Jurkat, Clone E6-1 (cell line): ENCODE measurements around the gene SETD7.

Experiments used
- DNase-seq: peaks from one replicate; pipeline ENCODE4 v3.0.0-alpha.2; 2011; ENCODE audit warnings: low read depth, low spot score
- H3K4me3 ChIP-seq: 2 replicates; pipeline ENCODE4 v1.5.1; 2011; ENCODE audit warnings: mild to moderate bottlenecking, low read length, control low read depth, moderate library complexity

Gene SETD7

DNA sequence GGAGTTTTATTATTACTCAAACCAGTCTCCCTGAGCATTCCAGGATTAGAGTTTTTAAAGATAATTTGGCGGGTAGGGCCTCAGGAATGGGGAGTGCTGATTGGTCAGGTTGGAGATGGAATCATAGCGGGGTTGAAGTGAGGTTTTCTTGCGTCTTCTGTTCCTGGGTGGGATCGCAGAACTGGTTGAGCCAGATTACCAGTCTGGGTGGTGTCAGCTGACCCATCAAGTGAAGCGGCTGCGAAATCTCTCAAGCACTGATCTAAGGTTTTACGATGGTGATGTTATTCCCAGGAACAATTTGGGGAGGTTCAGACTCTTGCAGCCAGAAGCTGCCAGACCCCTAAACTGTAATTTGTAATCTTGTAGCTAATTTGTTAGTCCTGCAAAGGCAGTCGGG is 25.1 kb upstream of the SETD7 start:
- no peak for DNase-seq
- no peak overlapping the region for H3K4me3 ChIP-seq

DNA sequence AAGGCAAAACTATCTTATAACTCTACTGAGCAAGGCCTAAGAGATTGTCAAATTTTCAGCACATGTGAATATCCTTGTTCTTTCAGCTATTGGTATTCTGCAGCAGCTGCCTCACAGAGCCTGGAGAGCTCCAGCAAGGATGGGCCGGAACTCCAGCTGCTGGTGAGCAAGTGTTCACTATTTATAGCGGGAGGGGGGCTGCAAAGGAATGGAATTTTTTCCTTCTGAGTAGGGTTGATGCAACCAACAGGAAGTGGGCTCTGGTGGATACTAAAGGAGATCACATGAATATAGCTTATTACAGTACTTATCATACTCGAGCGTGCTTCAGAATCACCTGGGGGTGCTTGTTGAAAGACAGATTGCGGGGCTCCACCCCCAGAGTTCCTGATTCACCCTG is 20.2 kb upstream of the SETD7 start:
- H3K4me3 ChIP-seq: no peak overlapping the region

DNA sequence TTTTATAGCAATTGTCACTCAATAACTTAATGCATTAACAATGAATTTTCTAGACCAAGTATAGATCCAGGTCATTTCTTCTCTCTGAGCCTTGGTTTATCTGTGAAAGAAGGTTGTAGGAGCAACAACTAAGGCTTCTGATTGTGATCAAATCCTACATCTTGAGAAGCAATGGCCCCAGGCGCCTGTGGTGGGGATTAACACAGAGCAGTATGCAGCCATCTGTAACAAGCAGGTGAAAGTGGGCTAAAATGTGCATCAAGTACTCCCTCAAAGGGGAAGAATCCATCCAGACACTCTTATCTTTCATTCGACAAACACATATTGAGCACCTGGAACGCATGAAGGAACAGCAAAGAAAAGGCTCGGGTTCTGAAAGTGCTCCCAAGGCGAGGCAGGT is 19.1 kb upstream of the SETD7 start:
- H3K4me3 ChIP-seq: no peak overlapping the region
- no peak for DNase-seq

More for the DNA sequence above, 20.2 kb upstream of the SETD7 start:
- DNase-seq: no peak

DNA sequence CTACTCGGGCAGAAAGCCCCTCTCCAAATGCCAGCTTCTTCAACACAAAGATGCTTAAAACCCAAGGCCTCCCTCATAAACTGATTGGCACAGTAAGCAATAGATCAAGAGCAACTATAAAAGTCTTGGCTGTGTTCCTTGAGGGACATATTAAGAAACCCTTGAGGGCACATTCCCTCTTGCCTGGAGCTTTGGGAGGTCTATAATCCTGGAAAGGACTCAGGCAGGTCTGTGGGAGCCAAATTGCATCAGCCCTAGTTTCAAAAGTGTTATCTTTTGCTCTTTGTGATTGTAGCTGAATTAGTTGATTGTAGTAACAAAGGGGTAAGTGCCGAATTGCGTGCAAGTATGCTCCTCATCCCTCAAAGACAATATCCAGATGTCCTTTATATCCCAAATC is 18.6 kb upstream of the SETD7 start:
- H3K4me3 ChIP-seq: no peak overlapping the region
- DNase-seq: no peak

DNA sequence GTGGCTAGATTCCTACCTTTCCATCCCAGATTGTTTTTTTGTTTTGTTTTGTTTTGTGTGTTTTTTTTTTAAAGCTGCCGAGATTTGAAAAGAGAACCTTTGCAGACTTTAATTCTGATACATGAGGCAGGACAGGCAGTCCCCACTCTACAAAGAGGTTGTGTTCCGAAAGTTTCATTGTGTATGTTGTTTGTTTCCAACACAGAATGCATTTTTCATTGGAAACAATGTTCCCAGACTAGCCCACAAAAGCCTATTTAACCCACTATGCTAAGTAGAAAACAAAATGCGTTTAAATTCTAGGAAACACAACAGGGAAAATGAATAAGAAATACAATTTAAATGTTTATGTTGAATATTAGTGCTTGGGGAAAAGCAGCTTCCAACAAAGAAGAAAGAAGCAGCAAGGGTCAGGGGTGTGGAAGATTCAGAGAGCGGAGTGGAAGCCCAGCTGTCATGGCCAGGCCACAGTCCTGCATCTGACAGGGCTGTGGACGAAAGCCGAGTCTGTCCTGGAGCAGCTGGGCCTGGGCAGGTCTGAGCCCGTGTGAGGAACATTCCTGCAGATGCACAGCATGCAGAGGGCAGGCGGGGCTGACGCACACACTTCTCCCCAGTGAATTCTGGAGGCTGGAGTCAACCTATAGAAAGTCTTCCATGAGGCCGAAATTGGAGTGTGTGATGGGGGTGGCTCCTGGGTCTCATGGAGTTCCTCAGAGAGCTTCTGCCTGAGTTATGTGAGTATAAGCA is 12.4 kb upstream of the SETD7 start:
- no peak overlapping the region for H3K4me3 ChIP-seq

DNA sequence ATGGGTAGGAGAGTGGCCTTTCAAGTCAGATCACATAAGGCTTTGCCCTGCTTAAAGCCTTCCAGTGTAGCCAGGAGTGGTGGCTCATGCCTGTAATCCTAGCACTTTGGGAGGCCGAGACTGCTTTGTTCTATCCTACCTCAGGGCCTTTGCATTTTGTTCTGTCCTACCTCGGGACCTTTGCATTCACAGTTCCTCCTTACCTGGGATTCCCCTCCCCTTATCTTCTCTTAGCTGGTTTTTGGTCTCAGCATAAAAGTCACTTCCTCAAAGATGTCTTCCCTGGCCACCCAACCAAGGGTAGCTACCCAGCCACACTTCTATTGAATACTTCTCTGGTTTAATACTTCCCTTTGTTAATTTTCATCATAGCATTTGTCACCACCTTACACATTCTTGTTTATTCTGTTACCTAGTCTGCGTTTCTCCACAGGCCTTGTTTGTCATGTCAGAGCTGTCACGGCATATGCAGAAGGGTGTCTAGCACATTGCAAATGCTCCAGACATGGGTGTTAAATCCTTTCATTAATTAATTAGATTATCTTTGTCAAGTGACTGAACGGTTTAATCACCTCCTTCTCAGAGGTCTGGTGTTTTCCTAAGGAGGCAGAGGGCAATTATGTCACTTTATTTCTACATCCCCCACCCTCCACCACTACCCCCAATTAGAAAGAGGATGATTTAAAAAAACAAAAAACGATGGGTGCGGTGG is 11.3 kb upstream of the SETD7 start:
- no peak for DNase-seq
- H3K4me3 ChIP-seq: no peak overlapping the region

More for the DNA sequence above, 12.4 kb upstream of the SETD7 start:
- no peak for DNase-seq

DNA sequence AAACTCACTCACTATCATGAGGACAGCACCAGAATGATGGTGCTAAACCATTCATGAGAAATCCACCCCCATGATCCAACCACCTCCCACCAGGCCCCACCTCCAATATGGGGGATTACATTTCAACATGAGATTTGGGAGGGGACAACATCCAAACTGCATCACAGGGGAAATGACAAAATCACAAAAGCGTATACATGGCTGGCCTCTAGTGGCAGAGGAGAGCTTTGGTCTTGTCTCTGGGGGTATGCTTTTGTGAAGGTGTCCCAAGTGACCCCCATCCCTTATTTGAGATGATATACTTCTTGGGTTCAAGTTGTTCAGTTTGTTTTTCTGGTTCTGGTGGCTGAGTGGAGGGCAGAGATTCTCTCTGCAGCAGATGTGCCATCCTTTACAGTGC is 8.5 kb upstream of the SETD7 start:
- DNase-seq: no peak
- H3K4me3 ChIP-seq: no peak overlapping the region

DNA sequence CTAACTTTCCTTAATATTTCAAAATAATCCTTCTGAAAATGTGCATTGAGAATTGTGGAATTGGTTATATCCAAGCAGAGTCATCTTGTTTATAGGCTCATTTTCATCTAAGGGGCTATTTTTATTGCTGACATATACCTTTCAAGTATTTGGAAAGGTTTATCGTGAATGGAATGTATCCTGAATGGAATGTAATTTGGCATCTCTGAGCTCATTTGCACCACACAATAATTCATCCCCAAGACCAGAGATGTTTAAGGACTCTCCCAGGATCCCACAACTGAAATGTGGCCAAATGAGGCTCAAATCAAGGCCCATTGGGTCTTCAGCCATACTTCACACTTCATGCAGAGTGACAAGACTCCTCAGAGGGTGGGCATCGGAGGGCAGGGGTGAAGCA is 7.5 kb upstream of the SETD7 start:
- H3K4me3 ChIP-seq: no peak overlapping the region
- DNase-seq: no peak

DNA sequence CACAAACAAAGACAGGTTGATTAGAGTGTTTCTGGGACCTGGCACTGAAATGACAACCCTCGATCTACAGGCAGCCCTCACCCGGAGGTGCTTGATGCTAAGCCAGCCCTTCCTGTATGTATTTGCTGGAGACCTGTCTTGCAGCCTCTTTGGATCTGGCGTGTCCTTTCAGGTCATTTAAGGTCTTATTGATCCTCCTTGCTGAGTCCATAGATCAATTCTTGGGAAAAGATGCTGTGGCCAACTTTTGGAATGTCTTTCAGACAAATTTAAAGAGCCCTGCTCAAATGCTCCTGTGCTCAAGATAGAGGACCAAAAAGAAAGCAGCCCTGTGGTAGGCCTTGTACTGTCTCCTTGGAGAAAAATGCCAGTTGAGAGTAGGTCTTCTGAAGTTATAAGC is 6.8 kb upstream of the SETD7 start:
- DNase-seq: no peak
- no peak overlapping the region for H3K4me3 ChIP-seq

DNA sequence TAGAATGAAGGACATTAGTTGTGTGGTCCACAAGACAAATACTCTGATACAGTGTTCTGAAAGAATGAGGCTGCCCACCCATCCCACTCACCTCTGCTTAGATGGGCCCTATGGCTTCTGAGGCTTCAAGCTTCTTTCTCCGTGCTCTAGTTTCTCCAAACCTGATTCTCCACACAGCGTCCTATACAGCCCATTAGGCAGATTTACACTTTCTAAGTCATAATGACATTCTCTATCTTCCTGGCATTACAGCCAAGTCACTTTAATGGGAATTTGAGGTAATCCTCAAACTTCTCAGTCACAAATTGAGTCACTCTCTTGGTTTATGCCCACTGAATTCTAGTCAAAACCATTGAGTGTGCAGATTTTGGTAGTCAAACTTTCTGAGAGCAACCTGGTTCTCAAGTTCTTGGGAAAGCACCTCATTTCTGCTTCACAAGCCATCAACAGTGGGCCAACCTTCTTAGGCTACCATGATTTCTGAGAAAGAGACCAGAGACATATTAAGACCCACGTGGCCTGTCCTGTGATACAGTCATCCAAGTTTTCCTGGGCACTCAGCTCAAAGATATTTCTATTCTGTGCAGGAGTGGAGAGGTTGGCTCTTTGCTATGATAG is 6.2 kb upstream of the SETD7 start:
- no peak overlapping the region for H3K4me3 ChIP-seq
- DNase-seq: no peak

DNA sequence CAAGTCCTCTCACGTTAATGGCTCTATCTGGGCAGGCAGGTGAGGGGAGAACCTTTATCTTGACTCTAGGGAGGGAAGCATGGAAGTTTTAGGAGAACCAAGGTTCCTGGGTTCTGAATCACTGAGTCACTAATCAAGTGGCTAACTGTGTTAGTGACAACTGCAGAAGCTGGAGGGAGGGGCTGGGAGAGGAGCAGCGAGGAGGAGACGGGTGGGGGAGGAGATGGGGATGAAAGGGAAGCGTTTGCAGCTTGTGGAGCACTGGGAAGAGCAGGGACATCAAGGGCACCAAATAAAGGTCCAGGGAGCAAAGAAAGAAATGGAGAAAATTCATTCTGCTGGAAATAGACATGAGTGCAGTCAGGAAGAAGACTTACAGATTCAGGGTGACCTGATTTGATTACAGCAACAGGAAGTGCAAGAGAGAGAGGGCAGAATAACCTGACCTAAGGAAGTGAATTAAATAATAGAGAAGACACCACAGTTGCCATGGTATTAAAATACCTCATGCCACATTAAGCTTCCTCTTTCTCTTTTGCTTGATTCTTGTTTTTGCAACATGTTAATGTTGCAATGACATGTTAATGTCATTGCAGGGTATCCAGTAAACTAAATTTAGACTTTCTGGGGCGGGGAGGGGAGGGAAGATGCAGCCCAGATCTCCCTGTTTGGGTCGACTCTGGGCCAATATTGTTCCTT is 4.5 kb upstream of the SETD7 start:
- no peak overlapping the region for H3K4me3 ChIP-seq
- DNase-seq: no peak

DNA sequence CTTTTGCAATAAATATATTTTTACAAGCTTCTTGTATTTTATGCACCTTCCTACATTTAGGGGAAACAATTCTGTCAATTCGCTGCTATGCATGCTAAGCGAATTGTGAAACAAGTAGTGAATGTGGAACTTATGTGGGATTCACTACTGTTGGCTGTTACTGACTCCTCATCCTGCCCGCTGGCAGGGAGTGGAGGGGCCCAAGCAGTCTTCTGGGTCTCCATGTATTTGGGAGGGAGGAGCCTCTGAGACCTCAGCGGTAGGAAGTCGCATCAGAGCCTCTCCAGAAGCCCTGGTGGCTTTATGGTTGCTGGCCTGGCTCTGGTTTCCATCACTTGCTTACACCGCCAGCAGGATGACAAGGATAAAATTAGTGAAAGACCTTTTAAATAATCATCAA is 3.7 kb upstream of the SETD7 start:
- no peak overlapping the region for H3K4me3 ChIP-seq
- DNase-seq: no peak

DNA sequence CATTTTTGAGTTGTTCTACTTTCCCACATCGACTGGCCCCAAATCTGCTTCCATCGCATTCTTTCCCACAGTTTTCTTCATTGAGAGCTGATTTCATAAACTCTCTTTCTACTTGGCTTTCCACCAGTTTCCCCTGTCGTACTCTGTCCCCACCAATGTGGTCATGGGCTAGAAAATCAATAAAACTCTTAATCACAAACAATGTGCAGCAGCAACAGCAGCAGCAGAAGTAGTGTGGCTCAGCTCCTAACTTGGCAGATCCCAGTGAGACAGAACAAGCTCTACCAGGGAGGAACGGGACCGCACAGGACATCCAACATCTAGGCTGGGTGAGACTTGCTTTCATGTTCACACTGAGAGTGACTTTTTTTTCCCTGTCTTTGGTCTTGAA is 3.1 kb upstream of the SETD7 start:
- no peak overlapping the region for H3K4me3 ChIP-seq
- no peak for DNase-seq

DNA sequence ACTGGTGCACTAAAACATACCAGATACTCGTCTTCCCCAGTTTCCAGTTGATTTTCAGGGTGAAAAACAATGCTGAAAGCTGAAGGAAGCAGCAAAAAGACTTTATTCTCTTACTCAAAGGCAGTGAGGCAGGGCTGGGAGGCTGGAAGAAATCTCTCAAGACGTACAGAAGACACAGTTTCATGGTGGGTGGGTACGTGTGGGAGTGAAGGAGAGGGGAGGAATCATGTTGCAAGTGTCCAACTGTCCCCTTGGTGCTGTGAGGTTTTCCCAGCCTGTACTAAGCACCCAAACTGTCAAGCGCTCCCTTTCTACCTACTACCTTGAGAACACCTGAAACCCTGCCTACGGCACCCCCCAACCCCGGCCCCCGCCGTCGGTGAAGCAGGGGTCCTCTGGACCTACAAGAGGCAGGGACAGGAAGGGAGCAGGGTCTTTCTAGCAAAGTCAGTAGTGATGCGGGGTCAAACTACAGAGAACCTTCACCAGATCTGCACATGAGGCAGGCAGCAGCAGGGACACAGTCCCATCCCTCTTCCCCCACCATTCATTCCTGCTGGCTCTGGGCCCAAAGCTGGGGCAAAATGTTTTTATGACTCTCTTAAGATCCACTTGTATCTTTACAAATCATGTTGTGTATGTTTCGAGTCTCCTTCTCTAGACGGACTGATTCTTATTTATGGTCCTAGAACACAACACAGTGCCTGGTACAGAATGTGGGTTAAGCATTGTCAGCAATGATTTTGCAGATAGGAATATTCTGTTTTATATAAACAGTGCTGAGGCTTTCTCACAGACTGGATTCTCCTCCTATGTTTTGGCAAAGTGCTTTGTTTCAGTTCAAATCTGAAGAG is 2.4 kb upstream of the SETD7 start:
- no peak overlapping the region for H3K4me3 ChIP-seq
- DNase-seq: no peak

DNA sequence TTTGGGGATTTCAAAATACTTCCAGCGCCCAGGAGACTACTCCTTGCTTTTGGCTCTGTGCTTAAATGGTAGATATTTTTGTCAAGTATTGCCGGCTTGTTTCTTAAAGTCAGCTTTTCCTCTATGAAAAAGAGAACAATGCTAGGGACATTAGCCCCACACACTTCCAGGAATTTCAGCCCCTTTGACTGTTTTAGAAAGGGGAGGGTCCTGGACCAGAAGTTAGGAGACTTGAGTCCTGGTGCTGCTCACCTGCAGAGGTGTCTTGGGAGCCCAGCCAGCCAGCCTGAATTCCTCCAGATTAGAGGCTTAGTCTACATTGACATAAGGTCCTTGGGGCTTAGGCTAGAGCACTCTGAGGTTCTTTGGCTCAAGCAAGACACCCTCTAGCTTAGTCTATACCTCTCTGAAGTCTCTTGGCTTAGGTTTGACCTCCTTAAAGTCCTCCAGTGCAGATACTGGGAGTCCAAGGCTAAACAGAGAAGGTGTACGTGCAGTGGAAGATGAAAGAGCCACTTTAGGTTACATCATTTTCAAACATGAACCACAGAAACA is 1.6 kb upstream of the SETD7 start:
- DNase-seq: no peak
- peak overlapping the region; percentile 72; the same call in 1 of the 2 replicates for H3K4me3 ChIP-seq

DNA sequence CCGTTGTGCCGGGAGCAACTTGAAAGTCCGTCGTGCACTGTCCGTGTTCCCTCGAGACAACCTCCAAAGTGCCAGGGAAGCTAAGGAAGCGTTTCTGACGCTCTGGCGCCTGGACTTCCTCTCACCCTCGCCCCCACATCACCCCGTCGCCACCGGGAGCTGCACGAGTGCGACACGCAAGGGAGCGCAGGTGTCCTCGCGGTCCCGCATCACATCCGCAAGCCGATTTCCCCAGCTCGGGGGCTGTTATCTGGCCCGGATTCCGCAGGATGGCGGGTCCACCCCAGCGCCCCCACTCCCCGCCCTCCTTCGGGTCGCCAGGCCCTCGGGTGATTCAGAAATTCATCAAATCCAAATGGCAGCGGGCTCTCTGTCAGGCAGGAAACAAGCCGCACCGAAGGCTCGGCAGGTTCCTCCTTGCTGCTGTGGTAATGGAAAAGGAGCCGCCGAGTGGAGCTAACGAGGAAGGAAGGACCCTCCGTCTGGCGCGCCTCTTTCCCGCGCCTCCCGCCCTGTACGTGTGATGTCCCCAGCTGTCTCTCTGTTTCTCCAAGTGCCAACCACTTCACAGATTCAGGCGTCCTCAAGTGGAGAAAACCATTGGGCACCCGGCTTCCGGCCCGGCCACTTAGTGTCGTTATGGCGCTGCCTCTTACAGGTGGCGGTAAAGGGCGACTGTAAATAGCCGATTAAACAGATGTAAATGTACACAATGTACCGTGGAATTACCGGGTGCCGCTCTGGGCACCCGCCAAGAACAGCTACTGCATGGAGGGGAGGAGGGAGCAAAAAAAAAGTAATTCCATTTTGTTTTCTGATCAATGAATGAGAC is 921 bp upstream of the SETD7 start:
- DNase-seq: peak; percentile 40
- H3K4me3 ChIP-seq: peak overlapping the region; percentile 72

DNA sequence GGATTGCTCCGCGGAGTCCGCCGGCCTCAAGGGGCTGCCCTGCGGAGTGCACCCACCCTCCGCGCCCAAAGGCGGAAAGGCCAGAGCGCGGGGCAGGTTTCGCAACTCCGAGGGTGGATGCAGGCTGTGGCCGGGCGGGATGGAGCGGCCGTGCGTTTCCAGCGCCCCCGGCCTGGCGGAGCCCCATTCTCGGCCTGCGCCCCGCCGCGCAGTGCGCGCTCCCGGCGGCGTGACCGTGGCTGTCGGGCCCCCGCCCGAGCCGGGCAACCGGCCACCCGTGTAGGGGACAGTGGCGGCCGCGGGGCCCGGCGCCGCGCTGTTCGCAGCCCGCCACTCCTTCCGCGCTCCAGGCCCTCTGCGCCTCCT is 331 bp downstream of the SETD7 start:
- no peak for DNase-seq
- peak overlapping the region; percentile 72 for H3K4me3 ChIP-seq
